Femur (tissue), 1 donor: ENCODE measurements around the gene ZCRB1.
A peak's percentile ranks its signal among the peaks of the same experiment; 100 is the strongest.

Experiments
- DNase-seq: peaks from one replicate; pipeline ENCODE4 v3.0.0-alpha.2; 2017

Gene ZCRB1

GRCh38 chr12:42275499-42275898 lies 50.4 kb downstream of the ZCRB1 start:
- DNase-seq, result no peak

- no peak for DNase-seq
Observed at GRCh38 chr12:42273706-42274105, 52.2 kb downstream of the ZCRB1 start.

- DNase-seq, result no peak
Observed at GRCh38 chr12:42270596-42270995, 55.3 kb downstream of the ZCRB1 start.

- DNase-seq, result peak; percentile 22
Observed at GRCh38 chr12:42267413-42268190, 58.3 kb downstream of the ZCRB1 start.

GRCh38 chr12:42266579-42267230 lies 59.2 kb downstream of the ZCRB1 start:
- DNase-seq, result no peak

GRCh38 chr12:42262271-42262670 lies 63.6 kb downstream of the ZCRB1 start:
- DNase-seq, result no peak
